ENCODE measurements around the gene BAG1. TPM values are rescaled to one million over a fixed set of nuclear protein-coding genes. Genes with fewer than 3 reads are reported as not detected.

Gene BAG1
- total RNA-seq, 2 donors from 2014 or later: 152 to 208 TPM

- DNase-seq: no peak
- no peak for ATAC-seq
- intact Hi-C loops (cut with DNase I): loop anchor here in 1 of 2 donors (10.0 kb wide), 1 partner anchor 178 kb away; no protein-coding TSS in a partner anchor
Measured at GRCh38 chr9:33287087-33287490, 22.6 kb upstream of the BAG1 start.

GRCh38 chr9:33285502-33285901 is 21.0 kb upstream of the BAG1 start:
- DNase-seq (no peak), ATAC-seq (no peak)
- intact Hi-C loops (cut with DNase I): loop anchor here in 1 of 2 donors (10.0 kb wide), 1 partner anchor 179 kb away; no protein-coding TSS in a partner anchor

- no peak for ATAC-seq
- no peak for DNase-seq
- intact Hi-C loops (cut with DNase I): no loop called here
Measured at GRCh38 chr9:33277484-33277883, 13.0 kb upstream of the BAG1 start.

GRCh38 chr9:33273972-33274328 is 9.4 kb upstream of the BAG1 start:
- ATAC-seq (no peak), DNase-seq (no peak)
- intact Hi-C loops (cut with DNase I): no loop called here

DNA sequence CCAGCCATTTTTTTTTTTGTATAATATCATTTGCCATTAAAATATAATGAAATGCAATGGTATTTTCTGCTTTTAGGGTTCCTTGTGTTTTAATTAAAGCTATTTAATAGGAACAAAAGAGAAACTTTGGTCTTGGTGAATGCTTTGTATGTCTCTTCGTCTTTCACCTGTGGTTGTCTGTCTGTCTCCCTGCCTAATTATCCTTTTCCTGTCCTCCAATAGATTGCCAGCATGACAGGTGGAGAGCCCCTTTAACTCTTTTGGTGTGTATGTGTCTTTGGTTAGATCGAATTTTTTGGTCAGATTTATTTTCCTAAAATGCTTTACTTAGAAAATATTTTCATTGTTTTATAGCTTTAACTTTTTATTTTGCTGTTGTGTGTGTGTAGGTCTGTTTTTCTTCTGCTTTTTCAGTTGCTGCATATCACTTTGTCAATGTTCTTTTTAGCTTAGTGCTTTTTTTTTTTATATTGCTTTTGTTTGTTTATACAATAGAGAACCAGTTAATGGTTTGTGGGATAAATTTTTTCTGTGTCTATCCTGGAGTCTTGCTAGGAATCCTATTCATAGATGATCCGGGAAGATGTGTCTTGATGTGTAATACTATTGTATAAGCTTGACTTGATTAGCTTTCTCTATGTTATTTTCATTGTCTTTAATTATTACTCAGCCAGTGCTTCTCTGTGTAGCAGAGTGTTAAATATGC is 8.9 kb upstream of the BAG1 start:
- intact Hi-C loops (cut with DNase I): no loop called here
- no peak for ATAC-seq
- DNase-seq: no peak

GRCh38 chr9:33272061-33272460 is 7.6 kb upstream of the BAG1 start:
- DNase-seq (no peak), ATAC-seq (no peak)
- intact Hi-C loops (cut with DNase I): no loop called here

GRCh38 chr9:33270146-33270545 is 5.6 kb upstream of the BAG1 start:
- DNase-seq (no peak), ATAC-seq (no peak)
- intact Hi-C loops (cut with DNase I): no loop called here

DNA sequence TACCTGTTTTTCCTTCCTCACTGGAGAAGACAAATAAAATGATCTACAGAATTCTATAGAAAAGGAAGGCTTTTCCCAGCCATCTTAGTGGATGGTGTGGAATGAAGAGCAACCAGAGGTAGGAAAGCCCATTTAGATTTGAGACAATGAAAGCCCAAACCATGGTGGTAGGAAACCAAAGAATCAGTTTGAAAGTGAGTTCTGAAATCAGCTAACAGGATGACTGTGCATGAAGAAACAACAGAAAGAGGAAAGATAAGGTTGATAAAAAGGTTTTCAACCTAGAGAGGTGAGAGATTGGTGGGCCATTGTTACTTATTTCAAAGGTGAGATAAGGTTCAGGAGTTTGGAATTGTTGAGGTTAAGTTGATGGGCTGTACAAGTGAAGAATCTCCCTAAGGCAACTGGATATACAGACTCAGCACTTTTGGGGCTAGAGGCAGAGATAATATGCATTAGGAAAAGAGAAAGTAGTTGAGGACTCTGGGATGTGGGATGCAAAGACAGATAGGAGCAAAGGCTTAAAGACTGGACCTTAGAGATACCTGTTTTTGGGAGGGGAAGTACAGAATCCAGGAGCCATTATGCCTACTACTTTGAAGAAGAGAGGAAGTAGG is 2.8 kb upstream of the BAG1 start:
- DNase-seq (no peak), ATAC-seq (no peak)
- intact Hi-C loops (cut with DNase I): no loop called here

DNA sequence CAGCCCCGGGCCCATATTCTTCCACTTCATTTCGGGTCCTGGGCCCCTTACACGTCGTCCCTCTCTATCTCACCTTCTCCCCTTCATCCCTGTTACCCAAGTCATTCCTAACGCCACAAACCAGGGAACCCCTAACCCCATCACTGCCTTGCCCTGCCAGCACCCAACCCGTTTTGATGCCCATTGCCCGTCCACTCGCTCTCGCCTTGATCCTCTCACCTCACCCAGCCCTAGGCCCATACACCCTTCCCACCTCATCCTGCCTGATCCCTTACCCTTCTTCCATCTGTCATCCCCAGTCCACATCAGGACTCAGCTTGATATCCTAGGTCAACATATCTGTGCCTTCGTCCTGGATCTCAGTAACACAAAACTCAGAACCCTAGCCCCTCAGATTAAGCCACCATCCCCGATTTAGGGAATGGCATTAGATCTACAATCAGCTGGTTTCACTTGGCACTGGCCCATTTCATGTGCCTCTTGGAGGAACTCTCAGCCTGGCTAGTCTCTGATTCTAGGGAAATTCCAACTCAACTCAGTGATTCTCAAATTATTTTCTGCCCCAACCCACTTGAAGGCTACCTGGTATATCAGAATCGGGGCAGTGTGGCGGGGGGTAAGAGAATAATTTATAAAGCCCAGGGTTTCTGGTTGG is 830 bp upstream of the BAG1 start:
- ATAC-seq (peak in 1 of 2 donors; percentile 1), DNase-seq (no peak)
- intact Hi-C loops (cut with DNase I): no loop called here

DNA sequence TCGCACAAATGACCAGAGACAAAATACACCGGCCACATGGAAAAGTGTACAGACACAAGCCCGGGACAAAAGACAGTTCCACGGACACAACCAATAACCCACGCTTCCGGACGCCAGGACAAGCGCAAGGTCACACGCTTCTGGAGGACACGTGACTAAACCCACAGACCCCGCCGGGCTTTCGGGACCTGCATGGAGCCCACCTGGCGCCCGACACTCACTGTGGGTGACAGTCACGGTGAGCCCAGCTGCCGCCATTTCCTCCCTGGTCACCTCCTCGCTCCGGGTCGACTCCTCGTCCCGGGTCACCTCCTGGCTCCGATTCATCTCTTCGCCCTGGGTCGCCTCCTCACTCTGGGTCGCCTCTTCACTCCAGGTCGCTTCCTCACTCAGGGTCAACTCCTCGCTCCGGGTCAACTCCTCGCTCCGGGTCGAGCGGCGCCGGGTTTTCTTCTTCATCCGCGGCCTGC is 470 bp downstream of the BAG1 start:
- DNase-seq (peak; percentile 66), ATAC-seq (peak; percentile 18 to 31)
- intact Hi-C loops (cut with DNase I): no loop called here

DNA sequence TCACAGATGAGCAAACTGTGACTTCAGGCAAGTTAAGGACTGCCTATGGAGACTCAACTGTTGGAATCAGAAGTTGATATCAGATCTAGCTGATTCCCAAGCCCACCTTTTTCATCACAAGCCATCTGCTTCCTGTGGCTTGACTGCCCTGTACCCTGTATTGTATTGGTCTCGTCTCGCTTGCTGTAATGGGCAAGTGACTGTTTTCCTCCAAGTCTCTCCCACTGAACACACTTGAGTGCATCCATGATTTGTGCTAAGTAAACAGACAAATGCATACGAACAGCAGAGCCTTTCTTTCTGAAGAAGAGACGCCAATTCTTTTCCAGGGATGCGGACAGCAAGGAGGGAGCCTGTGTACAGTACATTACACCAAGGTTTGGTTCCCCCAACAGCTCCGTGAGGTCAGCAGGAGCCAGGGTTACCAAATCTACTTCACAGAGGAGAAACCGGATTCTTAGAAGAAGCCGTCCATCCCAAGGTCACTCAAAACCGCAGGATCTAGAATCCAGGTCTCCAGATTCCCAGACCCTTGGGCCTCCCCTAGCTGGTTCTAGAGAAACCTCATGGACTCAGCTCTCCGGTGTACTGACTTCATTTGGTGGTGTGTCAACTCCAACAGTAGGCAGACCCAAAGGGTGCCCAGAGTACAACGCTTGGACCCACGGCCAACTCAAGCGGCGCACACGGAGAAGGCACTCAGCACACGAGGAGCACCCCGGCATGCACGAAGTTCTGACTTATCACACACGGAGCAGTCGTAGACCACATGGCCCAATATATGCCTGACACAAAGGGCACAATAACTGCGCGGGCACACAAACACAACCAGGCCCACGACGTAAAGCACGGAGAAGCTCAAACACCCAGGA is 1.1 kb downstream of the BAG1 start:
- intact Hi-C loops (cut with DNase I): no loop called here
- ATAC-seq: peak; percentile 8 to 13

GRCh38 chr9:33260372-33260771 is 4.1 kb downstream of the BAG1 start:
- intact Hi-C loops (cut with DNase I): no loop called here
- DNase-seq: no peak

More for the DNA sequence above, 1.1 kb downstream of the BAG1 start:
- DNase-seq: no peak

DNA sequence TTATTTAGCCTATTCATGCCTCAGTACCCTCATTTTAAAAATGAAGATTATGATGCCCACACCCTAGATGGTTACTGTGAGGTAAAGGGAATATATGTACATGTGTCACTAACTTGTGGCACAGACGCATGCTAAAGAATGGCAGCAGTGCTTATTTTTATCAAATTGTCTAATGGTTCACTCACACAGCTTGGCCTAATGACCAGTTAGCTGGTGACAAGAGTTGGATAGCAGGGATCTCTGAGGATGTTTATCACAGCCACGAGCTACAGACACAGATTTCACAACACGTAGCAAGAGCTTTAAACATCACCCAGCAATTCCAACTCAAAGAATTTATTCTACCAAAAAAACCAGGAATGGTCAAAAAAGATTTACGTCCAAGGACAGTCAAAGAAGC is 7.2 kb downstream of the BAG1 start:
- intact Hi-C loops (cut with DNase I): no loop called here
- no peak for DNase-seq
- peak in 1 of 2 donors; percentile 20 for ATAC-seq

More at GRCh38 chr9:33260372-33260771, 4.1 kb downstream of the BAG1 start:
- ATAC-seq: no peak

- DNase-seq: no peak
- intact Hi-C loops (cut with DNase I): no loop called here
- ATAC-seq: no peak
Measured at GRCh38 chr9:33256236-33256635, 8.3 kb downstream of the BAG1 start.

DNA sequence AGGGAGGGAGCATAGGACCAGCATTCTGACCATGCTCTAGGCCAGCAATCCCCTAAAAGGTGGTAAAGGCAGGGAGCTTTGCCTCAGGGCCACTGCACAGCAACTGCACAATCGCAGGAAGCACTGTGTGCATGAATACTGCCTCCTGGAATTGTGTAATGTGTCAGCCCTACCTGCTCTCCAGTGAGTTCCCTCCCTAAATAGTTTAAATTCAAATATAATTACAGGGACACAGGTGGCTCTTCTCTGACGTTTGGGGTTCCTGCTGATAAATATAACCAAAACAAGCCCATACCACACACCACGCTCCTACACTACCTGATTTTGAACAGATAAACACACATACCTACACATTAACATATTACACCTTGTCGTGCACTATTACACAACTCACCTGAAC is 9.0 kb downstream of the BAG1 start:
- no peak for ATAC-seq
- no peak for DNase-seq
- intact Hi-C loops (cut with DNase I): no loop called here

DNA sequence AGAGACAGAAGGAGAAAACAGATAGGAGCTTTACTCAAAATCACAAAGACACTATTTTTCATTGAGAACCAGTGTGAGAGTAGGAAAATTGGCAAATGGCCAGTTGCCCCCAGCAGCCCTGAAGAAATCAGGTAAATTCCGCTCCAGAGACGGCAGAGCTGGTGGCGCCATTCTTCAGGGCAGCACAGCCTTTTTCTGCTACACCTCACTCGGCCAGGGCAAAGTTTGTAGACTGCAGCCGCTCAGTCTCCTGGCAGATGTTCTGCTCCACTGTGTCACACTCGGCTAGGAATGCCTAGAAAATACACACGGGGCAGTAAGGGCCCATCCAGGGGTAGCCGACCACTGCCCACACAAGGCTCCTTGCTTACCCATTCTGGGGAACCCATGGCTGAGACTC is 9.5 kb downstream of the BAG1 start:
- ATAC-seq: no peak
- no peak for DNase-seq
- intact Hi-C loops (cut with DNase I): no loop called here

DNA sequence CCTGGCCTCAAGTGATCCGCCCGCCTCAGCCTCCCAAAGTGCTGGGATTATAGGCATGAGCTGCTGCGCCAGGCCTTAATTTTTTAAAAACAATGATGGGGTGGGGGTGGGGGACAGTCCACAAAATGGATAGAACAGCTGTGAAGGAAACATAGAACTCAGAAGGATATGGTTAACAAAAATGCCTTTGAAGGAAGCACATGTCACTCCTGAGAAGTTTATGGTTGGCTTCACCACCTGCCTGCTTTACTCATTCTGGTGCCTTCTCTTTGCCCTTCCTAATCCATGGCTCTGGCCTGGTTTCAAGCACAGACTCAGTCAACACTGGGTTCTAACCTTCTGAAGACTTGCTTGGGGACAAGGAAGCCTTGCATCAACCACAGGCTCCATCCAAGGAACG is 10.3 kb downstream of the BAG1 start:
- ATAC-seq (no peak), DNase-seq (no peak)
- intact Hi-C loops (cut with DNase I): no loop called here

- DNase-seq (no peak), ATAC-seq (peak in 1 of 2 donors; percentile 72)
- intact Hi-C loops (cut with DNase I): no loop called here
Measured at GRCh38 chr9:33250458-33250995, 14.0 kb downstream of the BAG1 start.

DNA sequence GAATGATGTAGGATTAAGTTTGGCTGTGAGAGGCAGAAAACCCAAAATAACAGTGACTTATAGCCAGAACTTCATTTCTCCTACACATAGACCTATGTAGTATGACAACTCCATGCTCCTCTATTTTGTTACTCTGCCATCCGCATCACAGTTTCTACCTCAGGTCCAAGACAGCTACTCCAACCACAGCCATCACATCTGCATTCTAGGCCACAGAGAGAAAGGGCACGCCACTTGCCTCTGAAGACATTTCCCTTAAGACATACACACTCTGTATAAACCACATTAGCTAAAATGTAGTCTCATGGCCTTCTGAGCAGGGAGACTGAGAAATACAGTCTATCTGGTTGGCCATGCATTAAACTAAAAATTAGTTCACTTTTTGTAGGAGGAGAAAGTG is 14.5 kb downstream of the BAG1 start:
- intact Hi-C loops (cut with DNase I): no loop called here
- no peak for DNase-seq
- ATAC-seq: no peak

All from left cardiac atrium (tissue), 4 donors.